Gastroesophageal sphincter (tissue), 3 donors: ENCODE results near the gene MARCHF2.

ENCODE experiments used
- CTCF ChIP-seq, 4 experiments: fragments of 200-600 bp in 2 of 4; fragments of 450-650 bp in 2 of 4; sonication (generic) in 1 of 4; IDR thresholded peaks; one replicate each; pipeline ENCODE4 v1.5.1; 2017 to 2019; ENCODE audit warnings: antibody characterized with exemption in 4 of 4, mild to moderate bottlenecking in 2 of 4, moderate library complexity in 2 of 4
- POLR2A ChIP-seq, 2 donors: fragments of 450-650 bp; IDR thresholded peaks; one replicate each; pipeline ENCODE4 v1.6.1; 2017; ENCODE audit warnings: antibody characterized with exemption in 2 of 2, mild to moderate bottlenecking in 2 of 2, moderate library complexity in 1 of 2

GRCh38 chr19:8396185-8396562 is 16.9 kb upstream of the MARCHF2 start:
- TF ChIP-seq CTCF (IDR thresholded peaks at IDR 0.05) (no peak), POLR2A (IDR thresholded peaks at IDR 0.05) (no peak)
